ENCODE measurements around the gene PKNOX2. TPM values are rescaled to one million over a fixed set of nuclear protein-coding genes. Genes with fewer than 3 reads are reported as not detected.

The PKNOX2 gene
- total and polyA plus RNA-seq, 2 of the 8 experiments (the other 6 are each of a cell fraction or from before 2014, with no cell fraction given): 2.0 TPM

DNA sequence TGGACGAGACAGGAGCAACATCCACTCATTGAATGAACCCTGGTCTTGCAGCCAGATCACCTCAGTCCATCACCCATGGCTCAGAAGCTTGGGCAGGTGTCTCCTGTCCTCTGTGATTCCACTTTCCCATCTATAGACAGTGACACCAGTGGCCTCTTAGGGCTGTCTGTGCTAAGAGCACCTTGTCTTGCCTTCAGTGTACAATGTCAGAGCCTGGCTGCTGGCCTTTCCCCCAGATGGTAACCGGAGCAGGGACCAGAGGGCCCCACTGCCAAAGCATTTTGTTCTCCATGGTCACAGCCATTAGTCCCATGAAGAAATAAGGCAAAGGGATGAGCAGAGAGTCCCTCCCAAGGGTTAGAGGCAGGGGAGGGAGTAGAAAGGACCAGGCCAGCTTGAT is 35.4 kb downstream of the PKNOX2 start:
- H2BK20ac ChIP-seq (ENCODE audit: low read length): no peak overlapping the region
- FAIRE-seq: no peak
- CTCF ChIA-PET (ENCODE audit: partially characterized antibody): no interaction called here

More for the DNA sequence above, 35.4 kb downstream of the PKNOX2 start:
- no peaks in the 10 kb centered on the region for H3K79me1 ChIP-seq (ENCODE audit: low read depth, low read length)
- H3K4me2 ChIP-seq (ENCODE audit: insufficient read depth in 1 of 2, low read depth in 2 of 2, low read length in 2 of 2): no peak overlapping the region
- H4K91ac ChIP-seq (replicated peaks; ENCODE audit: insufficient read length, low read length): no peak overlapping the region
- H3K27me3 ChIP-seq (replicated peaks in 1 of 4; ENCODE audit: control insufficient read depth in 3 of 4, extremely low read depth in 1 of 4, insufficient read depth in 3 of 4, low read length in 3 of 4): peaks cover 0 to 2% (median 0%) of the 10 kb centered on the region in 4 experiments; a peak in 1 of 7 replicates
- H4K5ac ChIP-seq (ENCODE audit: insufficient read length, low read depth, low read length): no peak overlapping the region
- H3K4me1 ChIP-seq (replicated peaks in 1 of 4; ENCODE audit: control insufficient read depth in 3 of 4, insufficient read depth in 4 of 4, low read length in 3 of 4): peaks cover 11 to 29% (median 21%) of the 10 kb centered on the region in 4 experiments
- H2AFZ ChIP-seq (ENCODE audit: low read length): no peak overlapping the region
- no peak overlapping the region for H3K14ac ChIP-seq (ENCODE audit: insufficient read length)
- no peak overlapping the region for H2AK5ac ChIP-seq (ENCODE audit: low read depth, low read length)
- H2BK12ac ChIP-seq (ENCODE audit: low read depth, low read length): no peak overlapping the region
- no peaks in the 10 kb centered on the region; the same call in 1 of the 2 replicates for H3K23me2 ChIP-seq (ENCODE audit: low read depth, low read length)
- H3K27ac ChIP-seq (ENCODE audit: low read depth, low read length): no peak overlapping the region
- TF ChIP-seq CEBPB (IDR thresholded peaks at IDR 0.05; ENCODE audit: low read depth, low read length) (no peak), HDAC6 (IDR thresholded peaks at IDR 0.05; ENCODE audit: low read depth, low read length) (no peak), ZNF274 (IDR thresholded peaks at IDR 0.05; ENCODE audit: borderline replicate concordance, extremely low read depth, low read length) (no peak), RBBP5 (IDR thresholded peaks at IDR 0.05; ENCODE audit: borderline replicate concordance, low read depth, low read length) (no peak)
- H3K9ac ChIP-seq (replicated peaks in 1 of 4; ENCODE audit: extremely low read depth in 1 of 4, low read depth in 3 of 4, low read length in 3 of 4): no peak overlapping the region
- no peak for DNase-seq (ENCODE audit: low read depth in 1 of 2, low spot score in 2 of 2)
- POLR2A ChIA-PET (ENCODE audit: partially characterized antibody): no interaction called here
- H3K36me3 ChIP-seq (ENCODE audit: control insufficient read depth in 2 of 4, insufficient read depth in 4 of 4, low read length in 3 of 4): 0 out of 8 replicates have a peak, but pooled peaks cover 0 to 2% (median 0%) of the 10 kb centered on the region in 4 experiments
- H3K4me3 ChIP-seq (ENCODE audit: extremely low read depth in 1 of 4, insufficient read depth in 2 of 4, low read depth in 3 of 4, low read length in 4 of 4): no peak overlapping the region
- no peak overlapping the region for H2BK5ac ChIP-seq (ENCODE audit: low read depth, low read length)
- WGBS, 2 experiments (ENCODE audit: extremely low coverage in 1 of 2, insufficient coverage in 1 of 2, insufficient read length in 1 of 2, insufficient replicate concordance in 2 of 2, low coverage in 1 of 2, low lambda C conversion rate in 2 of 2, missing lambda C conversion rate in 1 of 2): 97% methylated on average over 2 of the region's 2 CpGs; no CpG with 5 or more reads in 1 of the 2 experiments
- H2BK120ac ChIP-seq (replicated peaks; ENCODE audit: low read depth, low read length): no peak overlapping the region
- no peak overlapping the region for H2BK15ac ChIP-seq (ENCODE audit: low read length)
- H3K18ac ChIP-seq (ENCODE audit: extremely low read depth, low read length): no peak overlapping the region
- H3K79me2 ChIP-seq (ENCODE audit: control insufficient read depth in 1 of 2, insufficient read depth in 2 of 2, low read length in 2 of 2): no peaks in the 10 kb centered on the region
- H3K56ac ChIP-seq (replicated peaks; ENCODE audit: insufficient read length, low read depth, low read length): no peak overlapping the region
- no peak overlapping the region for H4K8ac ChIP-seq (ENCODE audit: extremely low read depth, insufficient read depth, low read length)
- no peaks in the 10 kb centered on the region for H3K9me3 ChIP-seq (ENCODE audit: insufficient read depth in 2 of 2, low read depth in 1 of 2, low read length in 1 of 2)
- no peaks in the 10 kb centered on the region for H4K20me1 ChIP-seq (replicated peaks in 1 of 2; ENCODE audit: control insufficient read depth in 1 of 2, insufficient read depth in 2 of 2, low read length in 2 of 2)
- H3K23ac ChIP-seq (ENCODE audit: insufficient read length): no peak overlapping the region
- H3K4ac ChIP-seq (replicated peaks; ENCODE audit: insufficient read length, low read depth, low read length): no peak overlapping the region

All from H1 (cell line).